Upper lobe of left lung (tissue), 6 donors: ENCODE results near the gene RNASE8. TPM values are rescaled to one million over a fixed set of nuclear protein-coding genes. Genes with fewer than 3 reads are reported as not detected.

Experiments used
- ATAC-seq, 2 donors: fragments of 200-7000 bp; cut with Tn5 transposase; one replicate each; pipeline ENCODE4 v1.9.1; 2022; ENCODE audit warnings: mild to moderate bottlenecking in 2 of 2, moderate library complexity in 2 of 2; ENCODE audit not compliant: low FRiP score in 2 of 2
- DNase-seq, 2 donors: peaks; one replicate each; pipeline ENCODE4 v3.0.0-alpha.2; 2019 to 2020
- H3K27ac ChIP-seq, 4 donors: fragments of 200-600 bp; sonication (generic); one replicate each; pipeline ENCODE4 v1.5.1; 2016 to 2019
- H3K27me3 ChIP-seq, 4 donors: fragments of 200-600 bp; sonication (generic); one replicate each; pipeline ENCODE4 v1.5.1; 2017 to 2019
- H3K36me3 ChIP-seq, 4 donors: fragments of 200-600 bp; sonication (generic); one replicate each; pipeline ENCODE4 v1.5.1; 2016 to 2019
- H3K4me1 ChIP-seq, 4 donors: fragments of 200-600 bp; sonication (generic); one replicate each; pipeline ENCODE4 v1.5.1; 2018 to 2019
- H3K4me3 ChIP-seq, 4 donors: fragments of 200-600 bp; sonication (generic); one replicate each; pipeline ENCODE4 v1.5.1; 2017 to 2019; ENCODE audit warnings: mild to moderate bottlenecking in 2 of 4, moderate library complexity in 1 of 4
- H3K9me3 ChIP-seq, 4 donors: fragments of 200-600 bp; sonication (generic); one replicate each; pipeline ENCODE4 v1.5.1; 2018 to 2019
- EP300 ChIP-seq, 4 donors: sonication (generic); formaldehyde crosslinking; IDR thresholded peaks; one replicate each; pipeline ENCODE4 v1.5.1; 2017; ENCODE audit warnings: antibody characterized with exemption in 4 of 4, control low read depth in 2 of 4
- POLR2A ChIP-seq, 4 donors: fragments of 450-650 bp; IDR thresholded peaks; one replicate each; pipeline ENCODE4 v1.5.1; 2016 to 2017; ENCODE audit warnings: antibody characterized with exemption in 4 of 4, mild to moderate bottlenecking in 2 of 4
- POLR2AphosphoS5 ChIP-seq, 2 donors: sonication (generic); formaldehyde crosslinking; IDR thresholded peaks; one replicate each; pipeline ENCODE4 v1.5.1; 2017; ENCODE audit warnings: antibody characterized with exemption in 2 of 2
- WGBS, 2 donors: methylation state at CpG; one replicate each; pipeline ENCODE4 v1.1.5; 2017 to 2018; 5-methylcytosine and 5-hydroxymethylcytosine counted together
- total RNA-seq, 6 donors: library from RNA; depleted of rRNA in 4 of 6; stranded (reverse); fragments of >200 nt in 4 of 6; gene quantifications; one replicate each; pipeline versions ENCODE4 v1.1.0 to v1.2.1, GENCODE V29; 2016 to 2021
- TF ChIP-seq, protein P1 (sequence below), 6 experiments: fragments of 450-650 bp in 4 of 6; fragments of 200-600 bp in 2 of 6; sonication (generic) in 2 of 6; IDR thresholded peaks; one replicate each; pipeline ENCODE4 v1.5.1; 2016 to 2019; ENCODE audit warnings: antibody characterized with exemption in 6 of 6
- donor health status: DM: no; HTN: no; CAD: no; lungs with moderate emphysema.
- donor health status: DM: no; HTN: yes; CAD: no; lungs with severe emphysema.

The RNASE8 gene
- total RNA-seq, 6 donors from 2014 or later = not detected

DNA sequence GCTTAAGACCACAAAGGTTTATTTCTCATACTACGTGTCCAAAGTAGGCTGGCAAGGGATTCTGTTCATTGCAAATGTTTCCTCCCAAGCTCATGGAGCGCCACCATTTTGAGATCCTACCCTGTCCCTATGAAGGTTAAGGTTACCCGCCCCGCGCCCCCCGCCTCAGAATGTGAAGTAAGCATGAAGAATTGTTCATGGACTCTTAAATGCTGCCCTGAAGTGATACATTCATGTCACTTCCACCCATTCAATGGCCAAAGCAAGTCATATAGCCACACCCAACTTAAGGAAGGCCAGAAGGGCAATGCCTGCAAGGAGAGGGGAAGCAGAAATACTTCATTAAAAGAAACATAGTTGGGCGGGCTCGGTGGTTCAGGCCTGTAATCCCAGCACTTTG lies 47.5 kb downstream of the RNASE8 start:
- Histone ChIP-seq H3K27ac (peak overlapping the region; percentile 95 to 99 (median 98)), H3K4me3 (peak overlapping the region in 1 of 4 donors; percentile 60)
- ATAC-seq = no peak

DNA sequence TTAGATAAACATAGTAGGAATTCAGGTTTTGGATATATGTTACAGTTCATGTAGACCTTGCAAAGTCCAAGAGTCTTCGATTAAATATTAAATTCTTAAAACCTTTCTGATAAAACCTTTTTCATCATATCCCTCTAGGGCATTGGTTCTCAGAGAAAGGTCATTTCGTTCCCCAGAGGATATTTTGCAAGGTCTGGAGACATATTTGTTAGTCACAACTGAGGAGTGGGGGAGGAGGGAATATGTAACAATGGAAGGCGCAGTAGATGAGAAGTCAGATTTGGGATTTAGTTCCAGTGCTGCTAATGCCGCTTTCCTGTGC lies 48.5 kb downstream of the RNASE8 start:
- H3K4me1 ChIP-seq = peaks cover 33 to 45% (median 39%) of the 10 kb centered on the region in 4 donors
- TF ChIP-seq EP300 (IDR thresholded peaks at IDR 0.05) (no peak), POLR2AphosphoS5 (IDR thresholded peaks at IDR 0.05) (no peak), POLR2A (IDR thresholded peaks at IDR 0.05) (no peak)
- TF ChIP-seq, protein P1, sequence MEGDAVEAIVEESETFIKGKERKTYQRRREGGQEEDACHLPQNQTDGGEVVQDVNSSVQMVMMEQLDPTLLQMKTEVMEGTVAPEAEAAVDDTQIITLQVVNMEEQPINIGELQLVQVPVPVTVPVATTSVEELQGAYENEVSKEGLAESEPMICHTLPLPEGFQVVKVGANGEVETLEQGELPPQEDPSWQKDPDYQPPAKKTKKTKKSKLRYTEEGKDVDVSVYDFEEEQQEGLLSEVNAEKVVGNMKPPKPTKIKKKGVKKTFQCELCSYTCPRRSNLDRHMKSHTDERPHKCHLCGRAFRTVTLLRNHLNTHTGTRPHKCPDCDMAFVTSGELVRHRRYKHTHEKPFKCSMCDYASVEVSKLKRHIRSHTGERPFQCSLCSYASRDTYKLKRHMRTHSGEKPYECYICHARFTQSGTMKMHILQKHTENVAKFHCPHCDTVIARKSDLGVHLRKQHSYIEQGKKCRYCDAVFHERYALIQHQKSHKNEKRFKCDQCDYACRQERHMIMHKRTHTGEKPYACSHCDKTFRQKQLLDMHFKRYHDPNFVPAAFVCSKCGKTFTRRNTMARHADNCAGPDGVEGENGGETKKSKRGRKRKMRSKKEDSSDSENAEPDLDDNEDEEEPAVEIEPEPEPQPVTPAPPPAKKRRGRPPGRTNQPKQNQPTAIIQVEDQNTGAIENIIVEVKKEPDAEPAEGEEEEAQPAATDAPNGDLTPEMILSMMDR (IDR thresholded peaks at IDR 0.05) = no peak
- H3K27ac ChIP-seq = peak overlapping the region; percentile 33 to 98 (median 96)
- no peaks in the 10 kb centered on the region for H3K36me3 ChIP-seq
- no peaks in the 10 kb centered on the region for H3K9me3 ChIP-seq
- no peaks in the 10 kb centered on the region for H3K27me3 ChIP-seq
- ATAC-seq = no peak
- H3K4me3 ChIP-seq = no peak overlapping the region
- WGBS, 2 donors = 42 to 43% methylated on average over 3 to 4 of the region's 4 CpGs
- DNase-seq = no peak

More for the DNA sequence above, 47.5 kb downstream of the RNASE8 start:
- Histone ChIP-seq H3K9me3 (no peaks in the 10 kb centered on the region), H3K4me1 (peaks cover 33 to 45% (median 39%) of the 10 kb centered on the region in 4 donors), H3K27me3 (no peaks in the 10 kb centered on the region), H3K36me3 (no peaks in the 10 kb centered on the region)
- DNase-seq = peak in 1 of 2 donors; percentile 30
- 77 to 79% methylated on average over 8 of the region's 8 CpGs for WGBS, 2 donors
- TF ChIP-seq POLR2A (IDR thresholded peaks at IDR 0.05) (no peak), POLR2AphosphoS5 (IDR thresholded peaks at IDR 0.05) (no peak), EP300 (IDR thresholded peaks at IDR 0.05) (no peak)
- TF ChIP-seq, protein P1 (IDR thresholded peaks at IDR 0.05) = no peak

DNA sequence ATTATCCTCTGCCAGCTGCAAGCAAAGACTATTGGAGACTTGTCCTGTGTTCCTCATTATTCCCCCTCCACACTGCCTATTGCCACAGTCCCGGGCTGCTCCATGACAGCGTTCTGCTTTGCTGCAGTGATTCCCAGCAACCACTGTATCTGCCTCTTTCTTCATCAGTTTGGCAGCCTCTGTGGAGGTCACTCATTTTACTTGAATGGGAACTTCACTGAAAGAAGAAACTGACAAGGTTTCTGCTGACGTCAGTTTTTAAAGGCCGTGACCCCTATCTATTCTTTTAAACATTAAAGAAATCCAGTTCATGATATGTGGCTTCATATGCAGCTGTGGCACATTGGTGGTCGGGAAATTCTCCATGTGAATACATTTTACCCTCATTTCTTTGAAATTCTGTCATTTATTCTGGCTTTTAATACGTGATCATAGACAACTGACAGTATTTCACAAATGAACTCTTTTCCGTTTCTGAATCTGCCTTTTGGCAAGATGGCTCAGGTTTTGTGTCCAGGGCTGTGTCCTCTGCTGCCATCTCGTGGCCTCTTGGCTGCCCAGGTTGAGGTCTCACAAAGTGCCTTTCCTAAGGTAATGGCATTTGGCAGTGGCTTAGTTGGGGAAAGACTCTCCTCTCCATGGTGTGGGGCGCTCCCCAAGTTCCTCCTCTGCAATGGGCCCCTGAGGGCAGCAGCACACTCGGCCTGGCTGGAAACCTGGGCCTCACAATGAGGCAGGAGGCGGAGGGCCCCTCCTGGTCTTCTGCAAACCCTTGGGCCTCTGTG lies 49.1 kb downstream of the RNASE8 start:
- peak in 1 of 2 donors; percentile 87 for DNase-seq
- ATAC-seq = peak; percentile 37 to 56

DNA sequence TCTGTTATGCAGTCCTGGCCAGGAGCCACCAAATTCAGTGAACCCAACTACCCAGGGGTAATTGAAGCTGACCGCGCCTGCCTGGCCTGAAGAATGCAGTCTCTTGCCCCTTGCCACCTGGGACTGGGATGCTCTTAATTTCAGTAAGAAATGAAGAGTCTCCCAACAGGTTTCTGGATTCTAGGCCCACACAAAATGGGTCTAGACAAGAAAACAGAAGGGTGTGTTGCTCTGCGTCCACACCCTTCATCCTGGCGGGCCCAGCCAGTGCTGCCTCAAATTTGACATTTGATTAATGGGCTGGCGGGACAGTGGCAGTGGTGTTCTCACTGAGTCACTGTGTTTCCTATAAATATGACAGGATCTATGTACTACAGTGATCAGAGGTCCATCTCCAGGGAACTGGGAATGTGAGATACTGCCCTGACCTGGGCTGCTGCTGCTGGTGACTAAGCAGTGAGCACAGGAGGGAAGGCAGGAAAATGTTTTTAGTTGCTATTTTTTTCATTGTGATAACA lies 49.7 kb downstream of the RNASE8 start:
- H3K9me3 ChIP-seq = no peaks in the 10 kb centered on the region
- H3K36me3 ChIP-seq = no peaks in the 10 kb centered on the region
- H3K4me3 ChIP-seq = no peak overlapping the region
- H3K4me1 ChIP-seq = peaks cover 33 to 45% (median 39%) of the 10 kb centered on the region in 4 donors
- ATAC-seq (no peak), DNase-seq (no peak)
- H3K27me3 ChIP-seq = no peaks in the 10 kb centered on the region
- peak overlapping the region; percentile 33 to 98 (median 96) for H3K27ac ChIP-seq
- TF ChIP-seq POLR2A (IDR thresholded peaks at IDR 0.05) (no peak), POLR2AphosphoS5 (IDR thresholded peaks at IDR 0.05) (no peak), EP300 (IDR thresholded peaks at IDR 0.05) (no peak)
- TF ChIP-seq, protein P1 (IDR thresholded peaks at IDR 0.05) = no peak
- WGBS, 2 donors = 62 to 63% methylated on average over 3 of the region's 5 CpGs

More for the DNA sequence above, 49.1 kb downstream of the RNASE8 start:
- TF ChIP-seq EP300 (IDR thresholded peaks at IDR 0.05) = no peak
- TF ChIP-seq, protein P1 (IDR thresholded peaks at IDR 0.05) = peak; percentile 56 to 82 (median 76)
- TF ChIP-seq POLR2AphosphoS5 (IDR thresholded peaks at IDR 0.05) = peak in 1 of 2 donors; percentile 25
- no peaks in the 10 kb centered on the region for H3K9me3 ChIP-seq
- H3K4me3 ChIP-seq = peak overlapping the region in 1 of 4 donors; percentile 11
- H3K27me3 ChIP-seq = no peaks in the 10 kb centered on the region
- H3K36me3 ChIP-seq = no peaks in the 10 kb centered on the region
- peak overlapping the region; percentile 33 to 98 (median 96) for H3K27ac ChIP-seq
- peaks cover 33 to 45% (median 39%) of the 10 kb centered on the region in 4 donors for H3K4me1 ChIP-seq
- 13 to 17% methylated on average over 9 to 10 of the region's 11 CpGs for WGBS, 2 donors

Other genes starting within 250 kb of the RNASE8 start
- under 1 TPM in 3 of 6 donors, not detected in 3; 0.43 to 0.76 (median 0.51) TPM for gene RNASE3, start 166.4 kb upstream of the RNASE8 start, total RNA-seq
- 1 to 10 TPM in 5 of 6 donors, not detected in 1; 1.3 to 8.3 (median 4.9) TPM for gene RNASE2, start 102.3 kb upstream of the RNASE8 start, total RNA-seq
- gene METTL17, start 67.8 kb upstream of the RNASE8 start, total RNA-seq = 100 to 1,000 TPM in 1 of 6 donors, 10 to 100 TPM in 5; 39.2 to 202 (median 59.4) TPM
- gene SLC39A2, start 58.5 kb upstream of the RNASE8 start, total RNA-seq = under 1 TPM in 1 of 6 donors, not detected in 5; 0.30 TPM
- 100 to 1,000 TPM in 2 of 6 donors, 10 to 100 TPM in 4; 69.7 to 280 (median 90.8) TPM for gene NDRG2, start 32.8 kb upstream of the RNASE8 start, total RNA-seq
- gene TPPP2, start 27.6 kb upstream of the RNASE8 start, total RNA-seq = not detected
- not detected for gene RNASE13, start 23.0 kb upstream of the RNASE8 start, total RNA-seq
- not detected for gene RNASE7, start 15.5 kb upstream of the RNASE8 start, total RNA-seq
- 10 to 100 TPM; 24.8 to 74.4 (median 36.0) TPM for gene ARHGEF40, start 12.5 kb downstream of the RNASE8 start, total RNA-seq
- gene ZNF219, start 40.8 kb downstream of the RNASE8 start, total RNA-seq = 10 to 100 TPM; 46.1 to 97.5 (median 56.3) TPM
- gene TMEM253, start 43.2 kb downstream of the RNASE8 start, total RNA-seq = 1 to 10 TPM in 2 of 6 donors, under 1 TPM in 1, not detected in 3; 0.94 to 3.4 (median 1.4) TPM
- gene OR5AU1, start 98.2 kb downstream of the RNASE8 start, total RNA-seq = not detected
- 100 to 1,000 TPM; 119 to 390 (median 293) TPM for gene HNRNPC, start 211.6 kb downstream of the RNASE8 start, total RNA-seq
- 1 to 10 TPM in 1 of 6 donors, under 1 TPM in 4, not detected in 1; 0.15 to 1.0 (median 0.34) TPM for gene RPGRIP1, start 222.3 kb downstream of the RNASE8 start, total RNA-seq